MM.1S (cell line): ENCODE data around the gene PDLIM4.
A peak's percentile ranks its signal among the peaks of the same experiment; 100 is the strongest.

Source experiments
- DNase-seq: peaks from one replicate; pipeline ENCODE4 v3.0.0-alpha.2; 2015
- H2AFZ ChIP-seq: fragments of 300-600 bp; sonication (generic); 2 replicates; pipeline ENCODE4 v1.6.0; 2016; ENCODE audit warnings: antibody characterized with exemption, low read length
- H3F3A ChIP-seq: fragments of 300-600 bp; sonication (generic); 2 replicates; pipeline ENCODE4 v1.6.1; 2016; ENCODE audit warnings: mild to moderate bottlenecking, antibody characterized with exemption, low read length, moderate library complexity, mixed read lengths; ENCODE audit not compliant: insufficient read depth
- H3K27ac ChIP-seq: fragments of 300-600 bp; sonication (generic); 2 replicates; pipeline ENCODE4 v1.5.1; 2016; ENCODE audit warnings: mild to moderate bottlenecking, low read length
- H3K27me3 ChIP-seq: fragments of 300-600 bp; sonication (generic); replicated peaks from 2 replicates; pipeline ENCODE4 v1.6.0; 2016; ENCODE audit warnings: low read length; ENCODE audit not compliant: insufficient read depth
- H3K36me3 ChIP-seq: fragments of 300-600 bp; sonication (generic); replicated peaks from 2 replicates; pipeline ENCODE4 v1.6.1; 2016; ENCODE audit warnings: mild to moderate bottlenecking, low read length, mixed read lengths; ENCODE audit not compliant: insufficient read depth
- H3K4me1 ChIP-seq: fragments of 300-600 bp; sonication (generic); 2 replicates; pipeline ENCODE4 v1.6.1; 2016; ENCODE audit warnings: low read length, mixed read lengths
- H3K4me2 ChIP-seq: fragments of 300-600 bp; sonication (generic); 2 replicates; pipeline ENCODE4 v1.6.0; 2016; ENCODE audit warnings: low read depth, low read length
- H3K4me3 ChIP-seq: fragments of 300-600 bp; sonication (generic); 2 replicates; pipeline ENCODE4 v1.5.1; 2016; ENCODE audit warnings: low read length, mixed read lengths
- H3K79me2 ChIP-seq: fragments of 300-600 bp; sonication (generic); 2 replicates; pipeline ENCODE4 v1.6.1; 2016; ENCODE audit warnings: mixed run types, low read length, mixed read lengths
- H3K9ac ChIP-seq: fragments of 300-600 bp; sonication (generic); 2 replicates; pipeline ENCODE4 v1.6.1; 2016; ENCODE audit warnings: low read length, mixed read lengths
- H3K9me2 ChIP-seq: fragments of 300-600 bp; sonication (generic); replicated peaks from 2 replicates; pipeline ENCODE4 v1.6.1; 2016; ENCODE audit warnings: mild to moderate bottlenecking, low read length, mixed read lengths; ENCODE audit not compliant: insufficient read depth
- H3K9me3 ChIP-seq: fragments of 300-600 bp; sonication (generic); replicated peaks from 2 replicates; pipeline ENCODE4 v1.6.1; 2016; ENCODE audit warnings: mild to moderate bottlenecking, low read length, mixed read lengths; ENCODE audit not compliant: insufficient read depth
- H4K20me1 ChIP-seq: fragments of 300-600 bp; sonication (generic); 2 replicates; pipeline ENCODE4 v1.6.1; 2016; ENCODE audit warnings: mild to moderate bottlenecking, low read length, moderate library complexity, mixed read lengths; ENCODE audit not compliant: insufficient read depth
- CTCF ChIP-seq: fragments of 300-600 bp; sonication (generic); IDR thresholded peaks from 2 replicates; pipeline ENCODE4 v1.5.1; 2016; ENCODE audit warnings: antibody characterized with exemption, low read length, mixed read lengths
- EZH2 ChIP-seq: fragments of 300-600 bp; sonication (generic); optimal IDR thresholded peaks from 2 replicates; pipeline ENCODE3; 2017; ENCODE audit warnings: low read depth, mild to moderate bottlenecking, antibody characterized with exemption, low read length, mixed read lengths
- EZH2phosphoT487 ChIP-seq: fragments of 300-600 bp; sonication (generic); IDR thresholded peaks from 2 replicates; pipeline ENCODE4 v1.6.1; 2018; ENCODE audit warnings: antibody characterized with exemption, low read length

Gene PDLIM4

GRCh38 chr5:132224716-132225115 is 32.8 kb upstream of the PDLIM4 start:
- H3K4me1 ChIP-seq = no peaks in the 10 kb centered on the region
- no peak overlapping the region for H2AFZ ChIP-seq
- no peaks in the 10 kb centered on the region for H3K79me2 ChIP-seq
- no peaks in the 10 kb centered on the region for H3K36me3 ChIP-seq
- H3K4me3 ChIP-seq = no peak overlapping the region
- TF ChIP-seq EZH2 (no peak), CTCF (no peak), EZH2phosphoT487 (no peak)
- H4K20me1 ChIP-seq = no peaks in the 10 kb centered on the region
- DNase-seq = no peak
- H3K27ac ChIP-seq = no peak overlapping the region
- H3K9me3 ChIP-seq = no peaks in the 10 kb centered on the region
- no peaks in the 10 kb centered on the region for H3F3A ChIP-seq
- H3K27me3 ChIP-seq = no peaks in the 10 kb centered on the region
- no peaks in the 10 kb centered on the region for H3K9me2 ChIP-seq
- H3K9ac ChIP-seq = no peak overlapping the region
- H3K4me2 ChIP-seq = no peak overlapping the region

GRCh38 chr5:132225165-132226032 is 32.1 kb upstream of the PDLIM4 start:
- H3K4me2 ChIP-seq = no peak overlapping the region
- no peak overlapping the region for H3K27ac ChIP-seq
- no peaks in the 10 kb centered on the region for H4K20me1 ChIP-seq
- no peak for DNase-seq
- no peaks in the 10 kb centered on the region for H3K27me3 ChIP-seq
- no peaks in the 10 kb centered on the region for H3K9me2 ChIP-seq
- H3K9me3 ChIP-seq = no peaks in the 10 kb centered on the region
- H3K36me3 ChIP-seq = no peaks in the 10 kb centered on the region
- no peak overlapping the region for H3K9ac ChIP-seq
- H2AFZ ChIP-seq = no peak overlapping the region
- no peaks in the 10 kb centered on the region for H3F3A ChIP-seq
- H3K4me3 ChIP-seq = no peak overlapping the region
- no peaks in the 10 kb centered on the region for H3K4me1 ChIP-seq
- H3K79me2 ChIP-seq = no peaks in the 10 kb centered on the region
- TF ChIP-seq EZH2phosphoT487 (no peak), EZH2 (no peak), CTCF (no peak)

- no peaks in the 10 kb centered on the region for H3K9me3 ChIP-seq
- no peaks in the 10 kb centered on the region for H3F3A ChIP-seq
- no peaks in the 10 kb centered on the region for H3K4me1 ChIP-seq
- H2AFZ ChIP-seq = peak overlapping the region; percentile 89
- no peak overlapping the region for H3K9ac ChIP-seq
- H3K27me3 ChIP-seq = no peaks in the 10 kb centered on the region
- DNase-seq = no peak
- no peaks in the 10 kb centered on the region for H4K20me1 ChIP-seq
- H3K79me2 ChIP-seq = no peaks in the 10 kb centered on the region
- H3K9me2 ChIP-seq = no peaks in the 10 kb centered on the region
- TF ChIP-seq EZH2phosphoT487 (no peak), CTCF (no peak), EZH2 (no peak)
- H3K4me2 ChIP-seq = peak overlapping the region; percentile 94
- no peaks in the 10 kb centered on the region for H3K36me3 ChIP-seq
- H3K27ac ChIP-seq = no peak overlapping the region
- H3K4me3 ChIP-seq = peak overlapping the region; percentile 73
Observed at GRCh38 chr5:132226516-132227234, 30.8 kb upstream of the PDLIM4 start.
